SKM-1 treated with dmso at 0.1 percent for 144 hours (cell line): ENCODE results near the gene ZDHHC11.
"Not testable (repeated sequence)": the region's sequence is repeated elsewhere in the genome, so short reads cannot be mapped to it uniquely, and the experiment has no call there.

Source experiments
- DNase-seq: peaks from one replicate; lab custom pipeline; 2025; ENCODE audit not compliant: unreplicated experiment; lab: John Stamatoyannopoulos, UW

Gene ZDHHC11

GRCh38 chr5:860506-861150 lies 9.8 kb upstream of the ZDHHC11 start:
- no peak for DNase-seq

GRCh38 chr5:859798-860296 lies 9.1 kb upstream of the ZDHHC11 start:
- no peak for DNase-seq

- DNase-seq = no peak
Observed at GRCh38 chr5:859391-859790, 8.6 kb upstream of the ZDHHC11 start.

GRCh38 chr5:858726-859125 lies 7.9 kb upstream of the ZDHHC11 start:
- DNase-seq = no peak

- DNase-seq = no peak
Observed at GRCh38 chr5:856531-857425, 6.0 kb upstream of the ZDHHC11 start.

GRCh38 chr5:855771-856530 lies 5.2 kb upstream of the ZDHHC11 start:
- no peak for DNase-seq

- no peak for DNase-seq
Observed at GRCh38 chr5:854966-855743, 4.4 kb upstream of the ZDHHC11 start.

GRCh38 chr5:854217-854616 lies 3.4 kb upstream of the ZDHHC11 start:
- DNase-seq = no peak

- not testable (repeated sequence) for DNase-seq
Observed at GRCh38 chr5:853416-854090, 2.8 kb upstream of the ZDHHC11 start.

- DNase-seq = no peak
Observed at GRCh38 chr5:852431-853401, 1.9 kb upstream of the ZDHHC11 start.

GRCh38 chr5:852018-852417 lies 1.2 kb upstream of the ZDHHC11 start:
- no peak for DNase-seq

GRCh38 chr5:851553-851952 lies 767 bp upstream of the ZDHHC11 start:
- DNase-seq = no peak

- DNase-seq = no peak
Observed at GRCh38 chr5:851076-851475, 290 bp upstream of the ZDHHC11 start.

- DNase-seq = no peak
Observed at GRCh38 chr5:849651-850301, 1.0 kb downstream of the ZDHHC11 start.

GRCh38 chr5:848671-849111 lies 2.1 kb downstream of the ZDHHC11 start:
- DNase-seq = no peak

- not testable (repeated sequence) for DNase-seq
Observed at GRCh38 chr5:847736-848135, 3.0 kb downstream of the ZDHHC11 start.

- not testable (repeated sequence) for DNase-seq
Observed at GRCh38 chr5:847212-847611, 3.6 kb downstream of the ZDHHC11 start.

- DNase-seq = not testable (repeated sequence)
Observed at GRCh38 chr5:846602-847091, 4.1 kb downstream of the ZDHHC11 start.
